Activated CD8-positive, alpha-beta memory T cell treated with anti-CD3 and anti-CD28 coated beads, Interleukin-2, amount 50 U/mL, for 4 hours (primary cell): ENCODE measurements around the gene CGB8.
"Not testable (repeated sequence)": the region's sequence is repeated elsewhere in the genome, so short reads cannot be mapped to it uniquely, and the experiment has no call there.

Experiments
- DNase-seq: peaks from one replicate; pipeline ENCODE4 v3.0.0-alpha.2; 2020

Gene CGB8

GRCh38 chr19:49029749-49030148, 19.2 kb downstream of the CGB8 start:
- DNase-seq: not testable (repeated sequence)

GRCh38 chr19:49028686-49029085, 20.2 kb downstream of the CGB8 start:
- not testable (repeated sequence) for DNase-seq

- not testable (repeated sequence) for DNase-seq
Observed at GRCh38 chr19:49025599-49025998, 23.3 kb downstream of the CGB8 start.

GRCh38 chr19:49025088-49025487, 23.8 kb downstream of the CGB8 start:
- not testable (repeated sequence) for DNase-seq

- DNase-seq: not testable (repeated sequence)
Observed at GRCh38 chr19:49024233-49024632, 24.7 kb downstream of the CGB8 start, which contains the start of gene CGB3. Gene CGB3, minus strand, starts transcription at chr19:49024333. Its CDS starts 362 bp downstream, at chr19:49023971.

DNA sequence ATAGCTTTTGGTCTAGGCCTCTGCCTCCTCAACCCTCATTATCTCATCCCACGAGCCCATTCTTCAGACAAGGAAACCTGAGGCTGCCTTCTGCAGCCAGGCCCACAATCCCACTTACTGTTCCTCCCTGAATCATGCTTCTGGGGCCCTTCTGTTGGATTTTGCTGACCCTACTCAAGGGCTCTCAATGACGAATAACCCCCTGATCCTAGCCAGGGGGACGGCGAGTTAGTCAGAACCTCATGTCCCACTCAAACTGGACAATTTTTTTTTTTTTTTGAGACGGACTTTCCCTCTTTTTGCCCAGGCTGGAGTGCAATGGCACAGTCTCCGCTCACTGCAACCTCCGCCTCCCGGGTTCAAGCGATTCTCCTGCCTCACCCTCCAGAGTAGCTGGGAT, 26.8 kb downstream of the CGB8 start:
- DNase-seq: no peak

DNA sequence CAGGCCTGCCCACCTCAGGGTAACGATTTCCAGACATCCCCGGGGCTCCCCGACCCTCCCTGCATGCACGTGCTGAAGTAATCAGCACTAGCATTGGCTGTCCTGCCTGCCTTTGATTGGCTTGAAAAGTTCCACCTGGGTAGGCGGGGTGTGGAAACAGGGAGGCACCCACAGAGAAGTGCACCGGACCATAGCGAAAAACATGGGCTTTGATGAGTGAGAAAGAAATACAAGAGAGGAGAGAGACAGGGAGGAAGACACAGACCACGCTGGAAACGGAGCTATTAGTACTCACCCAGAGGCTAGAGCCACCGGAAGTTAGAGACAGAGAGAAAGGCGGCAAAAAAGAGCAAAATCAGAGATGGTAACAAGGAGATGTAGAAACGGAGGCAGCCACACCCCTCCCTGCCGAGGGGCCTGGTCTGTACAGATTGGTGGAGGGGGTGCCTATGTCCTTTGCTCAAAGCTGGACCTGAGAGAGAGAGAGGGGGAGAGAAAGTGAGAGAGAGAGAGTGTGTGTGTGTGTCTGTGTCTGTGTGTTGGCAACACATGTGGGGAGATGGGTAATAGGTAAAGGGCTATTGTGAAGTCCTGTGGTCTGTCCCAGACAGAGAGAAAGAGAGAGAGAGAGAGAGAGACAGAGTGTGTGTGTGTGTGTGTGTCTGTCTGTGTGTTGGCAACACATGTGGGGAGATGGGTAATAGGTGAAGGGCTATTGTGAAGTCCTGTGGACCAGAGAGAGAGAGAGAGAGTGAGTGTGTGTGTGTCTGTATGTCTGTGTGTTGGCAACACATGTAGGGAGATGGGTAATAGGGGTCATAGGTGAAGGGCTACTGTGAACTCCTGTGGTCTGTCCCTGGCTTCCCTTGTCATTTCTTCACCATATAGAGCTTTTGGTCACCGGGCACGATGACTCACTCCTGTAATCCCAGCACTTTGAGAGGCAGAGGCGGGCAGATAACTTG, 27.7 kb downstream of the CGB8 start:
- no peak for DNase-seq

- no peak for DNase-seq
Observed at GRCh38 chr19:49020342-49020741, 28.6 kb downstream of the CGB8 start.

GRCh38 chr19:49019242-49019932, 29.5 kb downstream of the CGB8 start:
- DNase-seq: peak; percentile 69

DNA sequence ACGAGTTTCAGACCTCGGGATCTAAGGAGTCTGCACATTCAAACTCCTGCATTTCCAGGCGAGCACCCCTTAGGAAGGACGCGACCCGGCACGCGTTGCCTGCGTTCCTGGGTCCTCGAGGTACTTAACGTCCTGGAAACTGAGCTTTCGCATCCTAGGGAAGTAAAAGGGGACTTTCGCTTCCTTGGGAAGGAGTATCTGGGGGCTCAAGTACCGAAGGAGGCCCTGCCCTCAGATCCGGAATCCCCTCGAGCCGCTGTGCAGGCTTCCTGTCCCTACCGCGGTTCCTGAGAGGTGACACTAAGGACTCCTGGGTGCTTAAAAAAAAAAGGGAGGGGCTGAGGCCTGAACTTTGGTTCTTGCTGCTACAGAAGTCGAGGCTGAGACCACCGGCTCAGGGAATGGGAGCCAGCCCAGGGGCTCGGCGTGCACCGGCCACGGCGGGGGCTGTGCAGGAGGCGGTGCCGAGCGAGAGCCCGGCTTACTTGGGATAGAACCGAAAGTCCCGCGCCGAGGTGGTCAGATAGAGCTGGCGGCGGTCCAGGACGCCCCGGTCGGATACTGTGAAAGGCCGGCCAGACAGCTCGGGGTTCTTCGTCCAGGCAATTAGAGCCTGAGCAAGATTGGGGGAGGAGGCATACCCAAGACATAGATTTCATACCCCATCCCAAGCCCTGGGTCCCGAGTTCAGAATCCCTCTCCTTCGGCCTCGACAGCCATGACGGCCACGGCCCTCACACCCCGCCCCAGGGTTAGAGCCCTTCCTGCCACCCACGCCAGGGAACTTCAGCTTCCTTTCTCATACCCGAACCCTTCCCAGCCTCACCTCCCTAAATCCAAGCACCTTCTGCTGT, 30.3 kb downstream of the CGB8 start:
- DNase-seq: not testable (repeated sequence)

- peak; percentile 69 for DNase-seq
Observed at GRCh38 chr19:49017666-49018351, 31.1 kb downstream of the CGB8 start.

- DNase-seq: no peak
Observed at GRCh38 chr19:49017041-49017665, 31.8 kb downstream of the CGB8 start, which contains the start of gene LHB. Gene LHB, minus strand, starts transcription at chr19:49017091. Its CDS starts 10 bp downstream, at chr19:49017081.

GRCh38 chr19:49016067-49016839, 32.7 kb downstream of the CGB8 start:
- no peak for DNase-seq

DNA sequence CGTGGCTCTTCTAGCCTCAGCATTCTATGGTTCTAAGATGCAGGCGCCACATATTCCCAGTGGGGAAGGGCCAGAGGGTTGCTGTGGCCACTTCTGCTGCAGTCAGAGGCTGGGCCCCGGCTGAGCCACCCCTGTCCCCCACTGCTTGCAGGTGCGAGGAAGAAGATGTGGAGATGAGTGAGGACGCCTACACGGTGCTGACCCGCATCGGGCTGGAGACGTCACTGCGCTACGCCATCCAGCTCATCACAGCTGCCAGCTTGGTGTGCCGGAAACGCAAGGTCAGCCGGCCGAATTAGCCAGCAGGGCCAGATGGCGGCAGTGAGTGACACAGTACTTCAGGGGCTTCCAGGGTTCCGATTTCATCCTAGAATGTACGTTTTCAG, 34.0 kb downstream of the CGB8 start:
- DNase-seq: no peak

DNA sequence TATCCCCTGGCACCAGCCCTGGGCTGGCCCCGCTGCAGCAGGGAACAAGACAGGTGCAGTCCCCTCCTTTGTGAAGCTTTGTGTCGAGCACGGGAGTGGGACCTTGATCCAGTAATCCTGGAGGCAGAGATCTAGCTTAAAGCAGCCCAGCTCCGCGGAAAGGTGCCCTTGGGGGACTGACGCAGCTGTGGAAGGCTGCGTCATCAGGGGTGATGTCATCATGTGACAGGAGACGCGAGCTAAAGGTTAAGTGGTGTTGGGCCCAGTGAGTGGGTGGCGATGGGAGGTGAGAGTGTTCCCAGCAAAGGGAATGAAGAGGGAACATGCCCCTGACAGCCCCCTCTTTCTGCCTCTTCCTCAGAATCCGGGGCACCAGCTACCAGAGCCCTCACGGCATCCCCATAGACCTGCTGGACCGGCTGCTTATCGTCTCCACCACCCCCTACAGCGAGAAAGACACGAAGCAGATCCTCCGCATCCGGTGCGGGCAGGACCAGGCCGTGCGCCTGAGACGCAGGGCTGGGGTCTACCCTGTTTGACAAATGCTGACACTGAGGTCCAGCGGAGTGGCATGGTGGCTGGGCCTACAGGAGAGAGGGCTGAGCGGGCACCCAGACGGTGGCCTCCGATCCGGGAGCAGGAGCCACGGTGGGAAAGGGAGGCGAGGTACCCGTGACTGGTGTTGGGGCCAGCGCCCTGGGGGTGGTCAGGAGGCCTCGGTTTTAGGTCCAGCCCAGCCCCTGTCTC, 34.6 kb downstream of the CGB8 start:
- no peak for DNase-seq

- DNase-seq: no peak
Observed at GRCh38 chr19:49011194-49011593, 37.7 kb downstream of the CGB8 start.

DNA sequence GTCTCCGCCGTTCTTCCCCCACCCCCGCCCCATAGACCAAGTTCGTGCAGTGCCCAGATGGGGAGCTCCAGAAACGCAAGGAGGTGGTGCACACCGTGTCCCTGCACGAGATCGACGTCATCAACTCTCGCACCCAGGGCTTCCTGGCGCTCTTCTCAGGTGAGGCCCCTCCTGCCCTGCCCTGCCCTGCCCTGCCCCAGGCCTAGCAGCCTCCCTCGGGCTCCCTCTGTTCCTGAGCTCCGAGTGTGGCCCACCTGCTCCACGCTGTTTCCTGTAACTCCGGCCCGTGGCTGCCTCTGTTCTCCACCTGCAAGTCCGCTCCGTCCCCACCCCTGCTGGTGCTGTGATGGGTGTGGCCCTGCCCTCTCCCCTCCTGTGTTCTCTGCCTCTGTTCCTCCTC, 38.5 kb downstream of the CGB8 start:
- DNase-seq: no peak

- no peak for DNase-seq
Observed at GRCh38 chr19:49009828-49010227, 39.1 kb downstream of the CGB8 start.

- no peak for DNase-seq
Observed at GRCh38 chr19:49006905-49007304, 42.0 kb downstream of the CGB8 start.

GRCh38 chr19:49004964-49005614, 43.8 kb downstream of the CGB8 start:
- DNase-seq: no peak
